Esophagus mucosa (tissue), 1 donor: ENCODE results near the gene PHRF1. TPM values are rescaled to one million over a fixed set of nuclear protein-coding genes. Genes with fewer than 3 reads are reported as not detected.
A peak's percentile ranks its signal among the peaks of the same experiment; 100 is the strongest.

Source experiments
- ATAC-seq: fragments of 200-7000 bp; cut with Tn5 transposase; one replicate; pipeline ENCODE4 v1.9.1; 2020
- total RNA-seq: library from RNA; stranded (reverse); gene quantifications from one replicate; pipeline ENCODE4 v1.2.4, GENCODE V29; 2023
- donor health status: DM: yes; HTN: yes; CAD: no.

The PHRF1 gene
- total RNA-seq, result 17.6 TPM

- ATAC-seq, result peak; percentile 87
Observed at GRCh38 chr11:575996-576768, at the start of gene PHRF1. Gene PHRF1 (plus strand): TSS chr11:576470. CDS start chr11:581513, 5,043 bp downstream.

GRCh38 chr11:528166-528814, 48.0 kb upstream of the PHRF1 start:
- ATAC-seq, result peak; percentile 27

- peak; percentile 6 for ATAC-seq
Observed at GRCh38 chr11:528815-529727, 47.2 kb upstream of the PHRF1 start.

GRCh38 chr11:529728-530411, 46.4 kb upstream of the PHRF1 start:
- no peak for ATAC-seq

- no peak for ATAC-seq
Observed at GRCh38 chr11:530960-531831, 45.1 kb upstream of the PHRF1 start.

- ATAC-seq, result no peak
Observed at GRCh38 chr11:531919-532526, 44.2 kb upstream of the PHRF1 start.

- no peak for ATAC-seq
Observed at GRCh38 chr11:532527-532985, 43.7 kb upstream of the PHRF1 start.

- ATAC-seq, result no peak
Observed at GRCh38 chr11:532986-533585, 43.2 kb upstream of the PHRF1 start.

GRCh38 chr11:533586-534395, 42.5 kb upstream of the PHRF1 start:
- no peak for ATAC-seq

- ATAC-seq, result peak; percentile 68
Observed at GRCh38 chr11:534396-535209, 41.7 kb upstream of the PHRF1 start.

GRCh38 chr11:535210-535518, 41.1 kb upstream of the PHRF1 start:
- no peak for ATAC-seq

GRCh38 chr11:535519-536454, 40.5 kb upstream of the PHRF1 start, which contains the start of gene HRAS:
Gene HRAS (minus strand): TSS chr11:535576.
- peak; percentile 81 for ATAC-seq

GRCh38 chr11:536841-537621, 39.2 kb upstream of the PHRF1 start, which contains the start of gene LRRC56:
Gene LRRC56 (plus strand): TSS chr11:537527. CDS start chr11:540685, 3,158 bp downstream.
- peak; percentile 35 for ATAC-seq

GRCh38 chr11:537622-538430, 38.4 kb upstream of the PHRF1 start:
- ATAC-seq, result no peak

GRCh38 chr11:538431-539051, 37.7 kb upstream of the PHRF1 start:
- ATAC-seq, result no peak
